Ectodermal cell (in vitro differentiated cells): ENCODE data around the gene HOXD13. TPM values are rescaled to one million over a fixed set of nuclear protein-coding genes. Genes with fewer than 3 reads are reported as not detected.

Source experiments
- H3K27ac ChIP-seq: 2 replicates; pipeline ENCODE4 v1.7.0; 2013; ENCODE audit warnings: mild to moderate bottlenecking, low read depth, low read length; ENCODE audit not compliant: insufficient read depth, poor library complexity, severe bottlenecking
- H3K27me3 ChIP-seq: 2 replicates; pipeline ENCODE4 v1.7.0; 2013; ENCODE audit warnings: mild to moderate bottlenecking, low read length; ENCODE audit not compliant: insufficient read depth, control insufficient read depth, poor library complexity, severe bottlenecking
- H3K36me3 ChIP-seq: one replicate; pipeline ENCODE4 v1.7.0; 2013; ENCODE audit warnings: low read length; ENCODE audit not compliant: control insufficient read depth, insufficient read depth
- H3K4me1 ChIP-seq: one replicate; pipeline ENCODE4 v1.7.0; 2013; ENCODE audit warnings: low read length; ENCODE audit not compliant: control insufficient read depth, insufficient read depth
- H3K4me3 ChIP-seq: 2 replicates; pipeline ENCODE4 v1.7.0; 2013; ENCODE audit warnings: low read depth, low read length, control low read depth; ENCODE audit not compliant: insufficient read depth
- H3K9me3 ChIP-seq: 2 replicates; pipeline ENCODE4 v1.7.0; 2013; ENCODE audit warnings: mild to moderate bottlenecking, low read length, moderate library complexity; ENCODE audit not compliant: control insufficient read depth
- WGBS, 2 experiments: methylation state at CpG; one replicate each; pipeline ENCODE4 v1.1.7; 2013; ENCODE audit warnings: missing lambda C conversion rate in 2 of 2; 5-methylcytosine and 5-hydroxymethylcytosine counted together
- polyA plus RNA-seq, 4 experiments: library from polyadenylated mRNA; stranded (reverse); fragments of 50-300 nt; gene quantifications; one replicate each; pipeline ENCODE4 v1.2.3, GENCODE V29; 2013

Gene HOXD13
- polyA plus RNA-seq (2013, experiment 1 of 4) = not detected
- not detected for polyA plus RNA-seq (2013, experiment 2 of 4)
- polyA plus RNA-seq (2013, experiment 3 of 4) = not detected
- not detected for polyA plus RNA-seq (2013, experiment 4 of 4)

- Histone ChIP-seq H3K27me3 (peaks cover 100% of the 10 kb centered on the region), H3K27ac (no peak within 1 kb of the TSS)
Measured at GRCh38 chr2:176092270-176093144, at the start of gene HOXD13. Gene HOXD13 (plus strand): TSS chr2:176092721. CDS start chr2:176092891, 170 bp downstream.

DNA sequence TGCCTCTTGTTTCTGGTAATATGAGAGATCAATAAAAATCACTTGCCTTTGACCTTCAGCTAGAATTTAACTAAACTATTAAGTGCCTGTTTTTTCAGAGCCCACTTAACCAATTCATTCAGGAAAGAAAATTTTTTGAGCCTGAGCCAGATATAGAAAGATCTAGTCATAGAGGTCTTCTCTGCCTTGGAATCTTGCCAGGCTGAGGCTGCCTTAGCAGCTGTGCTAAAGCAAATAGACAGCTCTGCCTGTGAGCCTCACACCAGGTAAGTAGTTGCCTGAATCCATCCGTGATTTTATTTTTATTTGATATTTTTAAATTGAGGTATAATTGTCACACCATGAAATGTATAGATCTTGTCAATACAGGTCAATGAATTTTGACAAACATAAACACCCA, 36.1 kb upstream of the HOXD13 start:
- Histone ChIP-seq H3K36me3 (no peaks in the 10 kb centered on the region), H3K9me3 (no peaks in the 10 kb centered on the region), H3K4me3 (no peak overlapping the region), H3K27me3 (peaks cover 2% of the 10 kb centered on the region), H3K27ac (no peak overlapping the region), H3K4me1 (no peaks in the 10 kb centered on the region)
- 80 to 83% methylated on average over 1 of the region's 1 CpG for WGBS, 2 experiments

More at GRCh38 chr2:176092270-176093144, at the start of gene HOXD13:
- Histone ChIP-seq H3K36me3 (no peaks in the 10 kb centered on the region), H3K9me3 (no peaks in the 10 kb centered on the region), H3K4me3 (peak within 1 kb of the TSS; percentile 22), H3K4me1 (peaks cover 5% of the 10 kb centered on the region)
- 1% methylated on average over 95 of the region's 95 CpGs for WGBS, 2 experiments

DNA sequence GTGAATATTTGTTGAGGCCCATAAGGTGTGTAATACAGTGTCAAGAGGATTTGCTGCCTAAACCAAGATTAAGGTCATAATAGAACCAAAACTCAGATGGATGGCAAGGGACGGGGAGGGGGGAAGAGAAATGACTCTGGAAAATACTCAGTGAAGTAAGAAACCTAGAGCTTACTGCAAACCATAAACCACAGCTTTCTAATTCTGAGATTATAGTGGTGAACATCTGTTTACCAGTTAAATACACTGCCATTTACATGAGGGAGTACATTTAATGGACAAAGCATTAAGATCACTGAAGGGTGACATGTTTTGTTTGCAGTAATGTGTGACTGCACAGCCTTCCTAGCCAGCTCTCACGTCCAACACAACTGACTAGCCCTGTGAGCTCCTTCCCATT, 28.6 kb upstream of the HOXD13 start:
- peaks cover 51% of the 10 kb centered on the region for H3K27me3 ChIP-seq

GRCh38 chr2:176066645-176067588, 25.6 kb upstream of the HOXD13 start:
- Histone ChIP-seq H3K9me3 (no peaks in the 10 kb centered on the region), H3K27me3 (peaks cover 73% of the 10 kb centered on the region), H3K27ac (no peak overlapping the region), H3K36me3 (no peaks in the 10 kb centered on the region), H3K4me3 (no peak overlapping the region), H3K4me1 (no peaks in the 10 kb centered on the region)
- 87 to 90% methylated on average over 56 of the region's 56 CpGs for WGBS, 2 experiments

More for the DNA sequence above, 28.6 kb upstream of the HOXD13 start:
- Histone ChIP-seq H3K4me1 (no peaks in the 10 kb centered on the region), H3K4me3 (no peak overlapping the region), H3K9me3 (no peaks in the 10 kb centered on the region), H3K36me3 (no peaks in the 10 kb centered on the region), H3K27ac (no peak overlapping the region)
- 72 to 82% methylated on average over 2 of the region's 2 CpGs for WGBS, 2 experiments

GRCh38 chr2:176067589-176068418, 24.7 kb upstream of the HOXD13 start:
- H3K36me3 ChIP-seq = no peaks in the 10 kb centered on the region
- H3K4me3 ChIP-seq = no peak overlapping the region
- no peaks in the 10 kb centered on the region for H3K9me3 ChIP-seq
- H3K27ac ChIP-seq = no peak overlapping the region
- H3K4me1 ChIP-seq = no peaks in the 10 kb centered on the region
- peaks cover 81% of the 10 kb centered on the region for H3K27me3 ChIP-seq
- 91 to 92% methylated on average over 38 of the region's 38 CpGs for WGBS, 2 experiments

DNA sequence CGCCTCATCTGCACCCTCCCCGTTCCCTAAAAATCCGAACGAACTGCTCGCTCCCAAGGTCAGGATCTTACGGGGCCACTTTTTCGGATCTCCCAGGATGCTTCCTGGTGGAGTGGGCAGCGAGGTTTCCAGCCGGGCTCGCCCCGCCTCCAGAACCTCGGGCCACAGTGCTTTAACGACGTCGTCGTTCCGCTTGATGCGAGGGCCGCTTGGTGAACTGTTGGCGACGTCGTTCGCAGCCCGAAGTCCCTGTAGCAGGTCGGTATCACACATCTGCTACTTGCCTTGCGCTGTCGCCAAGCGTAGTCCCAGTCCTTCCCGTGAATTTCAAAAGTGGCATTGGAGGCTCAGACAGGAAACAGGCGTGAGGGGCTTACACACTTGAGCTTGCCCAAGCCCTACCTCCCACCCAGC, 24.1 kb upstream of the HOXD13 start:
- Histone ChIP-seq H3K27me3 (peaks cover 87% of the 10 kb centered on the region), H3K4me3 (no peak overlapping the region)

DNA sequence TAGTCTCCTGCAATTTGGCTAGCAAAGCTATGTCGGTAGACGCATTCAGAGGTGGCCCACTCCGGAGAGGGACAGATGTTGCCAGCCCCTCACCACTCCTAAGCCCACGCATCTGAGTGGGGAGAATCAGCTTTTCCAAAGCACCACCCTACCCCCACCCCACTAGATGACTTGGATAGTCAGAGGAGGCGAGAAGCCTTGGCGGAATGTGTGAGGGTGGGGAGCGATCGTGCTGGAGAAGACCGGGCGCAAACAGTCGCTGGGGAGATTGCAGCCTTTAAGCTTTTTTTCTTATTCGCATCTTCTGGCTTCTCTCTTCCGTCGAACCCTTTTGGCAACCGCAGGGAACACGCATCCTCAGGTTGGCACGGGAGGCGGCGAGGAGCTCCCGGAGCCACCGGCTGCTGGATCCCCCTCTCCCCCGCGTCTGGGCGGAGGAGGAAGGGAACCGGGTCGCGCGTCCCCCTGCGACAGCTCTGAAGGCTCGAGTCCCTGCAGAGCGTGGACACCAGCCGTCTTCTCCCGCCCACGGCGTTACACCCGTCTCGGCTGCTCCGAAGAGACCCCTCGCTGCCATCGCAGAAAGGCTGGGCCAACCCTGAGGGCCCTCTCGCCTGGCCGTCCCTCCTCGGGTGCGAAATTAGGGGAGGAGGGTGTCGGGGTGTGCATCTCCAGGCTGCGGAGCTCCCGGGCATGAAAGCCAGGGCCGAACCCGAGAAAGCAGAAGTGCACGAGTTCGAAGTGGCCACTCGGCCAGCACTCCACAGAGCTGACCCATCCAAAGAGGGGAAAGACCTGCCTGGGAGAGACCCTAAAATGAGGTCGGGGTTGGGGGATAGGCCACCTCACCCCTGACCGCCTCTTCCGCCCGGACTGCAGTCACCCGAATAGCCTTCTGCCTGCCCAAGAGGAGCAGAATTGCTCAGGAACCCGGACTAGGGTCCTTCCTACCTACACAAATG, 20.9 kb upstream of the HOXD13 start:
- Histone ChIP-seq H3K36me3 (no peaks in the 10 kb centered on the region), H3K4me3 (no peak overlapping the region), H3K27ac (no peak overlapping the region), H3K4me1 (no peaks in the 10 kb centered on the region), H3K9me3 (no peaks in the 10 kb centered on the region), H3K27me3 (peaks cover 95% of the 10 kb centered on the region)
- 88 to 91% methylated on average over 57 to 58 of the region's 58 CpGs for WGBS, 2 experiments

More for the DNA sequence above, 24.1 kb upstream of the HOXD13 start:
- WGBS, 2 experiments = 88 to 89% methylated on average over 30 of the region's 30 CpGs
- Histone ChIP-seq H3K36me3 (no peaks in the 10 kb centered on the region), H3K9me3 (no peaks in the 10 kb centered on the region), H3K27ac (no peak overlapping the region), H3K4me1 (no peaks in the 10 kb centered on the region)

DNA sequence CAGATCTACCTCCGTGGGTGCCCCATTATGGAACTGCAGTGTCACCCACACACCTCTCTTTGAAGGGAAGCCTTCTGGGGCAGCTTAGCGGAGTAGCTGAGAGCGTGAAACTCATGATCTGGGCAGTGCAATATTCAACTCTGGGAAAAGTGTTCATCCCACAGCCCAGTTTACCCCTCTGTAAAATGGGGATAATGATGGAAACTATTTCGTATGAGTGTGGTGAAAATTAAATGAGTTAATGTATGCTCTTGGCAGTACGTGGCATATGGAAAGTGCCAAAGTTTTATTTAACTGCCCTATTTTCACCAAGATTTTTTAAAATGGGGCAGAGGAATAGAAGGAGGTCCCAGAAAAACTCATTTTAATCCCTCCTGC, 20.2 kb upstream of the HOXD13 start:
- WGBS, 2 experiments = 86 to 87% methylated on average over 5 of the region's 5 CpGs
- H3K4me3 ChIP-seq = no peak overlapping the region

More for the DNA sequence above, 20.2 kb upstream of the HOXD13 start:
- no peaks in the 10 kb centered on the region for H3K36me3 ChIP-seq
- no peak overlapping the region for H3K27ac ChIP-seq
- H3K4me1 ChIP-seq = no peaks in the 10 kb centered on the region
- no peaks in the 10 kb centered on the region for H3K9me3 ChIP-seq
- H3K27me3 ChIP-seq = peaks cover 99% of the 10 kb centered on the region
